NCI-H345 treated with DMSO at 0.1 percent for 48 hours (cell line): ENCODE measurements around the gene TST.

Experiments used
- DNase-seq: peaks from one replicate; lab custom pipeline; 2025; ENCODE audit not compliant: unreplicated experiment; lab: John Stamatoyannopoulos, UW

Gene TST

GRCh38 chr22:36986242-36986821, 32.9 kb downstream of the TST start:
- DNase-seq: no peak

- DNase-seq: no peak
Measured at GRCh38 chr22:36985211-36985889, 33.9 kb downstream of the TST start.

GRCh38 chr22:36982136-36982535, 37.1 kb downstream of the TST start:
- no peak for DNase-seq

- no peak for DNase-seq
Measured at GRCh38 chr22:36981247-36981775, 37.9 kb downstream of the TST start.

- DNase-seq: no peak
Measured at GRCh38 chr22:36979016-36979910, 40.0 kb downstream of the TST start.

- peak; percentile 66 for DNase-seq
Measured at GRCh38 chr22:36977947-36978660, 41.1 kb downstream of the TST start.

- no peak for DNase-seq
Measured at GRCh38 chr22:36977401-36977861, 41.8 kb downstream of the TST start.

- no peak for DNase-seq
Measured at GRCh38 chr22:36976606-36977005, 42.6 kb downstream of the TST start.

- no peak for DNase-seq
Measured at GRCh38 chr22:36971341-36972125, 47.7 kb downstream of the TST start.

GRCh38 chr22:36968249-36968964, 50.8 kb downstream of the TST start:
- DNase-seq: no peak

- DNase-seq: no peak
Measured at GRCh38 chr22:36966851-36967540, 52.3 kb downstream of the TST start.

GRCh38 chr22:36965696-36966095, 53.6 kb downstream of the TST start:
- no peak for DNase-seq

- no peak for DNase-seq
Measured at GRCh38 chr22:36964106-36964505, 55.1 kb downstream of the TST start.

- no peak for DNase-seq
Measured at GRCh38 chr22:36963302-36963701, 55.9 kb downstream of the TST start.

GRCh38 chr22:36961626-36962025, 57.6 kb downstream of the TST start:
- DNase-seq: no peak
